NCI-H748 (cell line): Measurements from ENCODE around the gene ATG7.
A peak's percentile ranks its signal among the peaks of the same experiment; 100 is the strongest.

ENCODE experiments used
- DNase-seq: peaks from one replicate; lab custom pipeline; 2025; ENCODE audit not compliant: unreplicated experiment; lab: John Stamatoyannopoulos, UW

ATG7 gene

GRCh38 chr3:11350374-11350773, 78.2 kb downstream of the ATG7 start:
- DNase-seq = no peak

GRCh38 chr3:11351451-11351850, 79.3 kb downstream of the ATG7 start:
- no peak for DNase-seq

GRCh38 chr3:11356269-11356668, 84.1 kb downstream of the ATG7 start:
- no peak for DNase-seq

- no peak for DNase-seq
Observed at GRCh38 chr3:11362600-11362999, 90.4 kb downstream of the ATG7 start.

- DNase-seq = no peak
Observed at GRCh38 chr3:11363715-11364114, 91.5 kb downstream of the ATG7 start.

GRCh38 chr3:11364181-11364580, 92.0 kb downstream of the ATG7 start:
- DNase-seq = no peak

GRCh38 chr3:11367143-11367693, 95.0 kb downstream of the ATG7 start:
- no peak for DNase-seq

GRCh38 chr3:11370191-11370590, 98.0 kb downstream of the ATG7 start:
- DNase-seq = no peak

GRCh38 chr3:11370966-11371365, 98.8 kb downstream of the ATG7 start:
- DNase-seq = no peak

- peak; percentile 26 for DNase-seq
Observed at GRCh38 chr3:11371747-11372146, 99.5 kb downstream of the ATG7 start.

GRCh38 chr3:11373235-11373634, 101.0 kb downstream of the ATG7 start:
- peak; percentile 50 for DNase-seq

- no peak for DNase-seq
Observed at GRCh38 chr3:11373654-11374053, 101.5 kb downstream of the ATG7 start.

GRCh38 chr3:11375333-11376088, 103.3 kb downstream of the ATG7 start:
- DNase-seq = no peak

GRCh38 chr3:11377719-11378118, 105.5 kb downstream of the ATG7 start:
- DNase-seq = no peak

- DNase-seq = peak; percentile 54
Observed at GRCh38 chr3:11379238-11379823, 107.1 kb downstream of the ATG7 start.

- DNase-seq = peak; percentile 65
Observed at GRCh38 chr3:11379824-11380701, 107.9 kb downstream of the ATG7 start.

GRCh38 chr3:11381141-11381540, 108.9 kb downstream of the ATG7 start:
- peak; percentile 92 for DNase-seq

GRCh38 chr3:11381563-11381962, 109.4 kb downstream of the ATG7 start:
- peak; percentile 92 for DNase-seq

- no peak for DNase-seq
Observed at GRCh38 chr3:11382146-11382745, 110.0 kb downstream of the ATG7 start.

GRCh38 chr3:11384074-11384473, 111.9 kb downstream of the ATG7 start:
- DNase-seq = no peak

- no peak for DNase-seq
Observed at GRCh38 chr3:11385326-11385725, 113.1 kb downstream of the ATG7 start.
